Stomach (tissue), 9 donors: ENCODE results near the gene NXN. TPM values are rescaled to one million over a fixed set of nuclear protein-coding genes. Genes with fewer than 3 reads are reported as not detected.
A peak's percentile ranks its signal among the peaks of the same experiment; 100 is the strongest.
"Not testable (repeated sequence)": the region's sequence is repeated elsewhere in the genome, so short reads cannot be mapped to it uniquely, and the experiment has no call there.

Source experiments
- DNase-seq, 2 donors: peaks; one replicate each; pipeline versions ENCODE4 v3.0.0 to v3.0.0-alpha.2; 2013 to 2019
- H3K27ac ChIP-seq, 5 donors: fragments of 200-600 bp in 4 of 5; sonication (generic) in 4 of 5; one replicate each; pipeline ENCODE4 v1.5.1; 2013 to 2019; ENCODE audit warnings: mild to moderate bottlenecking in 1 of 5, moderate library complexity in 1 of 5
- H3K27me3 ChIP-seq, 3 donors: fragments of 200-600 bp; sonication (generic); one replicate each; pipeline ENCODE4 v1.5.1; 2017 to 2019; ENCODE audit warnings: mixed run types in 1 of 3
- H3K36me3 ChIP-seq, 4 donors: fragments of 200-600 bp; sonication (generic); 1 replicate in 3 of 4; 2 replicates in 1 of 4; pipeline ENCODE4 v1.5.1; 2016 to 2019
- H3K4me1 ChIP-seq, 4 donors: fragments of 200-600 bp; sonication (generic); one replicate each; pipeline ENCODE4 v1.5.1; 2016 to 2019
- H3K4me3 ChIP-seq, 4 donors: fragments of 200-600 bp; sonication (generic) in 3 of 4; one replicate each; pipeline ENCODE4 v1.5.1; 2016 to 2019; ENCODE audit warnings: mild to moderate bottlenecking in 1 of 4
- H3K9me3 ChIP-seq, 4 donors: fragments of 200-600 bp; sonication (generic); one replicate each; pipeline ENCODE4 v1.5.1; 2016 to 2019
- EP300 ChIP-seq: sonication (generic); formaldehyde crosslinking; IDR thresholded peaks from one replicate; pipeline ENCODE4 v1.6.1; 2017; ENCODE audit warnings: antibody characterized with exemption
- POLR2A ChIP-seq, 4 donors: fragments of 450-650 bp; IDR thresholded peaks; one replicate each; pipeline ENCODE4 v1.6.1; 2016; ENCODE audit warnings: antibody characterized with exemption in 4 of 4, control low read depth in 2 of 4, mild to moderate bottlenecking in 1 of 4, moderate library complexity in 1 of 4
- POLR2AphosphoS5 ChIP-seq, 3 donors: sonication (generic); formaldehyde crosslinking; IDR thresholded peaks; one replicate each; pipeline ENCODE4 v1.6.1; 2016; ENCODE audit warnings: antibody characterized with exemption in 3 of 3
- WGBS, 5 donors: extraction: QIAGEN DNeasy Blood & Tissue Kit in 3 of 5; methylation state at CpG; one replicate each; pipeline versions ENCODE4 v1.1.5 to v1.1.7; 2013 to 2018; 5-methylcytosine and 5-hydroxymethylcytosine counted together
- intact Hi-C: fragments of 100-400 bp; cut with DNase I; formaldehyde crosslinking; loops from one replicate; pipeline ENCODE4 v1.15.1; 2023; ENCODE audit warnings: low total_unique reads
- polyA plus RNA-seq, 3 donors: library from polyadenylated mRNA; stranded (reverse); fragments of 200-250 nt; gene quantifications; one replicate each; pipeline ENCODE4 v1.2.3, GENCODE V29; 2013
- total RNA-seq, 5 donors: library from RNA; depleted of rRNA; stranded (reverse); fragments of >200 nt; gene quantifications; one replicate each; pipeline versions ENCODE4 v1.1.0 to v1.2.3, GENCODE V29; 2014 to 2016
- TF ChIP-seq, protein P1 (sequence below), 7 experiments: fragments of 450-650 bp in 4 of 7; fragments of 200-600 bp in 3 of 7; sonication (generic) in 3 of 7; IDR thresholded peaks; one replicate each; pipeline ENCODE4 v1.5.1; 2016 to 2019; ENCODE audit warnings: antibody characterized with exemption in 7 of 7, control low read depth in 2 of 7, mild to moderate bottlenecking in 1 of 7
- donor health status: healthy with polysubstance abuse.
- donor health status: Bipolar disorder and iron deficiency.
- donor health status: healthy.

Gene NXN
- total and polyA plus RNA-seq, 8 donors = 17.9 to 47.8 (median 25.1) TPM

DNA sequence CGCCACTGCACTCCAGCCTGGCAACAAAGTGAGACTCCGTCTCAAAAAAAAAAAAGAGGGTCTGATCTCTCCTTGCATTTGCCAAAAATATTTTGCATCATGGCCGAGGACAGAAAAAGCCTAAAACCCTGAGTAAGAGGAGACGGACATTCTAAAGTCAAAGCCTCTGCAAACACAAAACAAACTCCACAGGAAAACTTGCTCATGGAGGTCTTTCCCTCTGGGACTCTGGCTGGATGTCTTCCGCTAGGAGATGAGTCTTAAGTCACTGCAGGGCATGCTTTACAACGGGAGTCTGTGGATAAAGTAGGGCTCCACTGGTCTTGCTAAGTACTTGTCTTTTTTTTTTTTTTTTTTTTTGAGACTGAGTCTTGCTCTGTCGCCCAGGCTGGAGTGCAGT lies 123.4 kb downstream of the NXN start:
- intact Hi-C loops = no loop called here
- 82 to 88% (median 85%) methylated on average over 6 to 7 of the region's 7 CpGs for WGBS, 5 donors
- no peak overlapping the region for H3K4me3 ChIP-seq
- H3K27me3 ChIP-seq = no peaks in the 10 kb centered on the region
- DNase-seq = no peak
- TF ChIP-seq EP300 (no peak), POLR2AphosphoS5 (IDR thresholded peaks at IDR 0.05) (no peak), POLR2A (IDR thresholded peaks at IDR 0.05) (no peak)
- TF ChIP-seq, protein P1, sequence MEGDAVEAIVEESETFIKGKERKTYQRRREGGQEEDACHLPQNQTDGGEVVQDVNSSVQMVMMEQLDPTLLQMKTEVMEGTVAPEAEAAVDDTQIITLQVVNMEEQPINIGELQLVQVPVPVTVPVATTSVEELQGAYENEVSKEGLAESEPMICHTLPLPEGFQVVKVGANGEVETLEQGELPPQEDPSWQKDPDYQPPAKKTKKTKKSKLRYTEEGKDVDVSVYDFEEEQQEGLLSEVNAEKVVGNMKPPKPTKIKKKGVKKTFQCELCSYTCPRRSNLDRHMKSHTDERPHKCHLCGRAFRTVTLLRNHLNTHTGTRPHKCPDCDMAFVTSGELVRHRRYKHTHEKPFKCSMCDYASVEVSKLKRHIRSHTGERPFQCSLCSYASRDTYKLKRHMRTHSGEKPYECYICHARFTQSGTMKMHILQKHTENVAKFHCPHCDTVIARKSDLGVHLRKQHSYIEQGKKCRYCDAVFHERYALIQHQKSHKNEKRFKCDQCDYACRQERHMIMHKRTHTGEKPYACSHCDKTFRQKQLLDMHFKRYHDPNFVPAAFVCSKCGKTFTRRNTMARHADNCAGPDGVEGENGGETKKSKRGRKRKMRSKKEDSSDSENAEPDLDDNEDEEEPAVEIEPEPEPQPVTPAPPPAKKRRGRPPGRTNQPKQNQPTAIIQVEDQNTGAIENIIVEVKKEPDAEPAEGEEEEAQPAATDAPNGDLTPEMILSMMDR (IDR thresholded peaks at IDR 0.05) = no peak
- no peaks in the 10 kb centered on the region for H3K9me3 ChIP-seq
- peaks cover 8 to 55% (median 31%) of the 10 kb centered on the region in 4 donors for H3K4me1 ChIP-seq
- H3K27ac ChIP-seq = peak overlapping the region in 2 of 5 donors; percentile 32 to 78
- H3K36me3 ChIP-seq = no peaks in the 10 kb centered on the region

DNA sequence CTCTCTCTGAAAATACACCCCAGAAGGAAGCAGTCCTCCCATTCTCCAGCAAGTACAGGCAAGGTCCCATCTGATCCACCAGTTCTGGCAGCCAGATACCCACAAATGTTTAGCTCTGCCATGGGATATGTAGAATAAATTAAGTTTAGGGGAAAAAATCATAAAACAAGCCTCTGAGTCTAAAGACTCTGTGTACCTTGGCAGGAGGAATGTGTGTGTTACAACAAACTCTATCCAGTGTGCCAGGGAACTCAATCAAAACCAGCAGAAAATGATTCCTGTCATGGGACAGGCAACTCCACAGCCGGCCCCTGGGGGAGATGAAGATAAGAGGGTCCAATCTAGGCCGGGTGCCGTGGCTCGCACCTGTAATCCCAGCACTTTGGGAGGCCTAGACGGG lies 124.0 kb downstream of the NXN start:
- Histone ChIP-seq H3K27ac (peak overlapping the region in 4 of 5 donors; percentile 10 to 49 (median 23)), H3K4me1 (peaks cover 8 to 55% (median 35%) of the 10 kb centered on the region in 4 donors), H3K9me3 (no peaks in the 10 kb centered on the region), H3K36me3 (no peaks in the 10 kb centered on the region), H3K27me3 (no peaks in the 10 kb centered on the region), H3K4me3 (no peak overlapping the region)
- WGBS, 5 donors = 32 to 69% (median 47%) methylated on average over 5 of the region's 5 CpGs
- no peak for DNase-seq
- TF ChIP-seq POLR2A (IDR thresholded peaks at IDR 0.05) = no peak
- no peak for TF ChIP-seq EP300
- TF ChIP-seq, protein P1 (IDR thresholded peaks at IDR 0.05) = no peak
- TF ChIP-seq POLR2AphosphoS5 (IDR thresholded peaks at IDR 0.05) = no peak
- intact Hi-C loops = no loop called here

DNA sequence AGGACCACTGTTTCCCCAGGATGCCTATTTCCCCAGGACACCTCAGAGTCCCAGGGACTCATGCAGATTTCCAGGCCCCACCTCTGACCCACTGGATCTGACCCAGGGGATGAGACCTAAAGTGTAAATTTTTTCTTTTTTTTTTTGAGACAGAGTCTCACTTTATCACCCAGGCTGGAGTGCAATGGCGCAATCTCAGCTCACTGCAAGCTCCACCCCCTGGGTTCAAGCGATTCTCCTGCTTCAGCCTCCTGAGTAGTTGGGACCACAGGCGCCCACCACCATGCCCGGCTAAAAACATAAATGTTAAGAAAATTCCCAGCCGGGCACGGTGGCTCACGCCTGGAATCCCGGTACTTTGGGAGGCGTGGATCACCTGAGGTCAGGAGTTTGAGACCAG lies 126.7 kb downstream of the NXN start:
- H3K27me3 ChIP-seq, H3K9me3 ChIP-seq, H3K36me3 ChIP-seq, DNase-seq, intact Hi-C loops, H3K4me3 ChIP-seq: not testable (repeated sequence)
- WGBS, 5 donors = 94 to 98% (median 96%) methylated on average over 9 of the region's 9 CpGs
- Histone ChIP-seq H3K27ac (peak overlapping the region in 3 of 5 donors; percentile 77 to 89 (median 84)), H3K4me1 (peaks cover 14 to 58% (median 36%) of the 10 kb centered on the region in 4 donors)

DNA sequence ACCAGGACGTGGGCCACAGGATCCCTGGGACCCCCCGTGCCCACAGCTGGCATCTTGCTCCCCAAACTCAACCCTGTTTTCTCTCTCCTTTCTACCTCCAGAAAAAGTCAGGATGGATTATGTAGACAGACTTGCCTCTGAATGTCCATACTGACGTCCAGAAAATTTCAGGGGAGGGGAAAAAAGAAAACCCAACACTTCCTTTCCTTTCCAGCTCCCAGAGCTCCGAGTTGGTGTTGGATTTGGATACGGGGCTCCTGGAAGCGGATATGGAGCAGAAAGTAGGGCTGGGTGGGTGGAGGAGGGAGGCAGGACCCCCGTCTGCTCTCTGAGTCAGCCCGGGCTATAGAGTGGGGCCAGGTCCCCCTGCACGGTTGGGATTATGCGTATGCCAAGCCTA lies 127.2 kb downstream of the NXN start:
- Histone ChIP-seq H3K36me3 (no peaks in the 10 kb centered on the region), H3K4me1 (peaks cover 14 to 61% (median 38%) of the 10 kb centered on the region in 4 donors), H3K9me3 (no peaks in the 10 kb centered on the region), H3K27me3 (no peaks in the 10 kb centered on the region), H3K4me3 (no peak overlapping the region), H3K27ac (peak overlapping the region in 4 of 5 donors; percentile 77 to 89 (median 84))
- intact Hi-C loops = no loop called here
- DNase-seq = no peak
- 79 to 87% (median 82%) methylated on average over 10 of the region's 10 CpGs for WGBS, 5 donors
- TF ChIP-seq POLR2AphosphoS5 (IDR thresholded peaks at IDR 0.05) (no peak), POLR2A (IDR thresholded peaks at IDR 0.05) (no peak), EP300 (no peak)
- TF ChIP-seq, protein P1 (IDR thresholded peaks at IDR 0.05) = no peak

DNA sequence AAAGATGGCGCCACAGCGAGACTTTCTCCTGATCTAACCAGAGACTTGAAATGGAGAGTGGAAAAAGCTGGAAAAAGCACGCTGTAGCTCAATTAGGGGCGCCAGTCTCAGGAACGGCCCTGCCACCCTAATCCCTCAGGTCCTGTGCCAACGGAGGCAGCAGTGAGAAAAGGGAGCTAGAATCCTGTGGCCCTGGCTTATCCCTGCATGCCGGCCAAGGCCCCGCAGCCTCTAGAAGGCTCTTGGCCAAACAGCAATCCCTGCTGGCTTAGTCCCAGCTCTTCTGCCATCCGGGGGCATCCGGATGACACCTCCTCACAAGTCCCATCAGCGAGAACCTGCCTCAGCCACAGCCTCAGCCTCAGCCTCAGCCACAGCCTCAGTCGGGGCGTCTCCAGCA lies 127.7 kb downstream of the NXN start:
- TF ChIP-seq, protein P1 (IDR thresholded peaks at IDR 0.05) = no peak
- TF ChIP-seq EP300 (no peak), POLR2A (IDR thresholded peaks at IDR 0.05) (no peak), POLR2AphosphoS5 (IDR thresholded peaks at IDR 0.05) (no peak)
- Histone ChIP-seq H3K4me3 (no peak overlapping the region), H3K4me1 (peaks cover 14 to 65% (median 40%) of the 10 kb centered on the region in 4 donors), H3K9me3 (no peaks in the 10 kb centered on the region), H3K27ac (peak overlapping the region in 4 of 5 donors; percentile 77 to 89 (median 84)), H3K27me3 (no peaks in the 10 kb centered on the region), H3K36me3 (no peaks in the 10 kb centered on the region)
- intact Hi-C loops = no loop called here
- 76 to 91% (median 80%) methylated on average over 13 of the region's 13 CpGs for WGBS, 5 donors
- no peak for DNase-seq
